MCF 10A (cell line): ENCODE data around the gene PXYLP1. TPM values are rescaled to one million over a fixed set of nuclear protein-coding genes. Genes with fewer than 3 reads are reported as not detected.
A peak's percentile ranks its signal among the peaks of the same experiment; 100 is the strongest.

Experiments
- BruUV-seq: library from RNA; stranded (reverse); fragments of 400-500 nt; replicated peaks from 2 replicates; lab custom pipeline; 2021; lab: Mats Ljungman, UMichigan
- CTCF ChIA-PET: fragments of 300-600 bp; sonication (Branson Sonifier 250); formaldehyde crosslinking; extraction: SDS; loops from one replicate; lab custom pipeline; 2021; ENCODE audit warnings: antibody characterized with exemption, inconsistent platforms; lab: Yijun Ruan, JAX
- POLR2A ChIA-PET: fragments of 300-600, 350-650 bp; sonication (Branson Sonifier 250); formaldehyde crosslinking; extraction: SDS; loops from one replicate; lab custom pipeline; 2020; ENCODE audit warnings: antibody characterized with exemption, inconsistent platforms; lab: Yijun Ruan, JAX
- DNase-seq: peaks from one replicate; pipeline ENCODE4 v3.0.0-alpha.2; 2018; ENCODE audit not compliant: unreplicated experiment
- H3K27ac Mint-ChIP-seq: one replicate; pipeline ENCODE4 v1.8.0; 2022; ENCODE audit warnings: mild to moderate bottlenecking, low read depth, mixed read lengths; ENCODE audit not compliant: unreplicated experiment
- H3K27me3 Mint-ChIP-seq: one replicate; pipeline ENCODE4 v1.8.0; 2022; ENCODE audit warnings: mixed read lengths; ENCODE audit not compliant: insufficient read depth, unreplicated experiment
- H3K36me3 Mint-ChIP-seq: one replicate; pipeline ENCODE4 v1.8.0; 2022; ENCODE audit warnings: mild to moderate bottlenecking, moderate library complexity, mixed read lengths; ENCODE audit not compliant: insufficient read depth, unreplicated experiment
- H3K4me1 Mint-ChIP-seq: one replicate; pipeline ENCODE4 v1.8.0; 2022; ENCODE audit warnings: mixed read lengths; ENCODE audit not compliant: insufficient read depth, unreplicated experiment
- H3K4me3 Mint-ChIP-seq: one replicate; pipeline ENCODE4 v1.8.0; 2022; ENCODE audit warnings: mild to moderate bottlenecking, moderate library complexity, mixed read lengths; ENCODE audit not compliant: unreplicated experiment
- H3K9me3 Mint-ChIP-seq: one replicate; pipeline ENCODE4 v1.8.0; 2022; ENCODE audit warnings: mixed read lengths; ENCODE audit not compliant: unreplicated experiment
- intact Hi-C: fragments of 100-400 bp; cut with micrococcal nuclease; formaldehyde crosslinking; loops from 2 replicates; pipeline ENCODE4 v1.14.1; 2022
- total RNA-seq: library from RNA; stranded (reverse); gene quantifications from 2 replicates; pipeline ENCODE4 v1.2.3, GENCODE V29; 2022
- TF ChIP-seq, protein P1 (sequence below): fragments of 200-600 bp; IDR thresholded peaks from one replicate; pipeline ENCODE4 v1.8.0; 2022; ENCODE audit warnings: antibody characterized with exemption, mild to moderate bottlenecking; ENCODE audit not compliant: unreplicated experiment

PXYLP1 gene
- total RNA-seq, 1 experiment from 2014 or later = 2.1 TPM

DNA sequence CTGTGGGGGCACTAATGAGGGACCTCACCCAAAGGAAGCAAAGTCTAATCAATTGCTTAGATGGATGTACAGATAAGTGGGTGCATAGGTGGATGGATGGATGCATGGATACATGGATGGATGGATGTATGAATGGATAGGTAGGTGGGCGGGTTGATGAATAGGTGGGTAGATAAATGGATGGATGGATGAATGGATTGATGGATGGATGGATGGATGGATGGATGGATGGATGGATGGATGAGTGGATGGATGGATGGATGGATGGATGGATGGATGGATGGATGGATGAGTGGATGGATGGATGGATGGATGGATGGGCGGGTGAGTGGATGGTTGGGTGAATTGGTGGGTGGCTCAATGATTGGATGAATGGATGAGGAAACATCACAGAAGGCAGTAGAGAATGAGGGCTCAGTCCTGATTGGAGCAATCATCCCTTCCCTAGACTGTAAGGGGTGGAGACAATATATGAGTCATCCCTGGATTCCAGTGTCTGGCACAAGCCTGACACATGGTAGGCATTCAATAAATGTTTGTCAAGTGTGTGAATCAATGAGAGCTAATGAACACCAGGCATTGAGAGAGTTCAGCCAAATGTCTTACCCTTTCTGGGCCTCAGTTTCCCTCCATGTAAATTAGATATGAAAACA lies 40.4 kb upstream of the PXYLP1 start:
- ChIA-PET CTCF (interaction anchor here (0.6 to 8.1 kb wide), 36 partner anchors 8 to 1679 kb away, joined by 3 to 129 read pairs (median 4); partner anchors contain the start of genes PXYLP1 and SPSB4), POLR2A (no interaction called here)
- intact Hi-C loops = no loop called here
- H3K4me3 Mint-ChIP-seq = no peak overlapping the region
- no peak overlapping the region for H3K27ac Mint-ChIP-seq
- peaks cover 7% of the 10 kb centered on the region for H3K9me3 Mint-ChIP-seq
- H3K27me3 Mint-ChIP-seq = peaks cover 17% of the 10 kb centered on the region
- H3K36me3 Mint-ChIP-seq = no peaks in the 10 kb centered on the region
- TF ChIP-seq, protein P1, sequence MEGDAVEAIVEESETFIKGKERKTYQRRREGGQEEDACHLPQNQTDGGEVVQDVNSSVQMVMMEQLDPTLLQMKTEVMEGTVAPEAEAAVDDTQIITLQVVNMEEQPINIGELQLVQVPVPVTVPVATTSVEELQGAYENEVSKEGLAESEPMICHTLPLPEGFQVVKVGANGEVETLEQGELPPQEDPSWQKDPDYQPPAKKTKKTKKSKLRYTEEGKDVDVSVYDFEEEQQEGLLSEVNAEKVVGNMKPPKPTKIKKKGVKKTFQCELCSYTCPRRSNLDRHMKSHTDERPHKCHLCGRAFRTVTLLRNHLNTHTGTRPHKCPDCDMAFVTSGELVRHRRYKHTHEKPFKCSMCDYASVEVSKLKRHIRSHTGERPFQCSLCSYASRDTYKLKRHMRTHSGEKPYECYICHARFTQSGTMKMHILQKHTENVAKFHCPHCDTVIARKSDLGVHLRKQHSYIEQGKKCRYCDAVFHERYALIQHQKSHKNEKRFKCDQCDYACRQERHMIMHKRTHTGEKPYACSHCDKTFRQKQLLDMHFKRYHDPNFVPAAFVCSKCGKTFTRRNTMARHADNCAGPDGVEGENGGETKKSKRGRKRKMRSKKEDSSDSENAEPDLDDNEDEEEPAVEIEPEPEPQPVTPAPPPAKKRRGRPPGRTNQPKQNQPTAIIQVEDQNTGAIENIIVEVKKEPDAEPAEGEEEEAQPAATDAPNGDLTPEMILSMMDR = no peak
- peaks cover 8% of the 10 kb centered on the region for H3K4me1 Mint-ChIP-seq
- peak; percentile 43 for DNase-seq
- BruUV-seq = no TSS peak

DNA sequence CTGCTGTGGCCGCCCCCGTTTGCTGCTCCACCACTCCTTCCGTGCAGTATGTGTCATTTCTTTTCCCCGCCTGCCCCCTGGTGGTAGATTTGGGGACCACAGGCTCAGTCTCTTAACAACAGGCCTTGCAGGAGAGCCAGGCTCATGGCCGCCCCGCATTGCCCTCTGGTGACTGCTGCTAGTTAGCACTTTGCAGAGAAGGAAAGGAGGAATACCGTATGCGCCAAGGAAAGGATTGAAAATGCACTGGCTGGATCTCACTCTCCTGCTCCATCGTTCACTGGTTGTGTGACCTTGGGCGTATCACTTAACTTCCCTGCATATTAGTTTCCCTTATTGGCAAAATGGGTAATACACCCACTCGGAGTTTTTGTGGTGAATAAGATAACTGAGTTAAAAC lies 39.3 kb upstream of the PXYLP1 start:
- no peak overlapping the region for H3K27ac Mint-ChIP-seq
- peak; percentile 96 for DNase-seq
- H3K36me3 Mint-ChIP-seq = no peaks in the 10 kb centered on the region
- BruUV-seq = no TSS peak
- peaks cover 7% of the 10 kb centered on the region for H3K9me3 Mint-ChIP-seq
- H3K27me3 Mint-ChIP-seq = peaks cover 28% of the 10 kb centered on the region
- ChIA-PET POLR2A (interaction anchor here (0.6 to 0.7 kb wide), 2 partner anchors 192 to 232 kb away, joined by 3 read pairs; no protein-coding TSS in a partner anchor), CTCF (interaction anchor here (0.6 to 8.1 kb wide), 37 partner anchors 9 to 318 kb away, joined by 3 to 129 read pairs (median 4); partner anchors contain the start of genes PXYLP1 and SPSB4)
- no peak overlapping the region for H3K4me3 Mint-ChIP-seq
- intact Hi-C loops = loop anchor here (1.0 kb wide), 5 partner anchors 86 to 294 kb away; no protein-coding TSS in a partner anchor
- H3K4me1 Mint-ChIP-seq = peaks cover 8% of the 10 kb centered on the region
- TF ChIP-seq, protein P1 = peak; percentile 96

DNA sequence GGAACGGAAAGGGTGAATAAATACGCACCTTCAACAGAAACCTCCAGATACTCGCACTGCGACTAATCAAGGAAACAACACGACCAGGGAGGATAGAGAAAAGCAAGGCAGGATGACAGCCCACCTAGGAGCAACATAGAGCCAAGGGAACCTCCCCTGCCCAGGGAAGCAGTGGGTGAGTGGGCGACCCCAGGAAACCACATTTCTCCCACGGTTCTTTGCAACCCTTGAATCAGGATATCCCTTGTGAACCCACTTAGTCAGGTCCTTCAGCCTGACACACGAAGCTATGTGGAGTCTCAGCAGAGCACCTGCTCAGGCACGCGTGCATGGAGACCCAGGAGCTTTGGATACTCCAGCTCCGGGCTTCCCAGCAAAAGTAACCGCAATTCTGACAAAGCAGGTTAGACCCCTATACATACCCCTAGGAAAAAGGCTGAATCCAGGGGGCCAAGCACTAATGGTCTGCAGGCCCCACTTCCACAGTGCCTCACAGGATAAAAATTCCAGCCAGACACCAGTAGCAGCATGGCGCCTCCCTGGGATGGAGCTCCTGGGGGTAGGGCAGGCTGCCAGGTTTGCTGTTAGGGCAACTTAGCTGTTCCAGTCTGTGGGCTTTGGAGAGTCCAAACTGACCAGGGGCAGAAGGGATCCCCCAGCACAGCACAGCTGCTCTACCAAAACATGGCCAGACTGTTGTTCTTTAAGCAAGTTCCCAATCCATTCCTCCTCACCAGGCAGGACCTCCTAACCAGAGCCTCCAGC lies 38.4 kb upstream of the PXYLP1 start:
- no peak for DNase-seq
- TF ChIP-seq, protein P1 = no peak
- peaks cover 8% of the 10 kb centered on the region for H3K4me1 Mint-ChIP-seq
- H3K9me3 Mint-ChIP-seq = peaks cover 7% of the 10 kb centered on the region
- intact Hi-C loops = no loop called here
- BruUV-seq = no TSS peak
- POLR2A ChIA-PET = interaction anchor here (0.6 kb wide), 1 partner anchor 205 kb away, joined by 3 read pairs; no protein-coding TSS in a partner anchor
- H3K27ac Mint-ChIP-seq = no peak overlapping the region
- CTCF ChIA-PET = interaction anchor here (0.6 to 8.1 kb wide), 22 partner anchors 8 to 1363 kb away, joined by 3 to 129 read pairs (median 4); no protein-coding TSS in a partner anchor
- H3K27me3 Mint-ChIP-seq = peaks cover 37% of the 10 kb centered on the region
- H3K36me3 Mint-ChIP-seq = no peaks in the 10 kb centered on the region
- H3K4me3 Mint-ChIP-seq = no peak overlapping the region

DNA sequence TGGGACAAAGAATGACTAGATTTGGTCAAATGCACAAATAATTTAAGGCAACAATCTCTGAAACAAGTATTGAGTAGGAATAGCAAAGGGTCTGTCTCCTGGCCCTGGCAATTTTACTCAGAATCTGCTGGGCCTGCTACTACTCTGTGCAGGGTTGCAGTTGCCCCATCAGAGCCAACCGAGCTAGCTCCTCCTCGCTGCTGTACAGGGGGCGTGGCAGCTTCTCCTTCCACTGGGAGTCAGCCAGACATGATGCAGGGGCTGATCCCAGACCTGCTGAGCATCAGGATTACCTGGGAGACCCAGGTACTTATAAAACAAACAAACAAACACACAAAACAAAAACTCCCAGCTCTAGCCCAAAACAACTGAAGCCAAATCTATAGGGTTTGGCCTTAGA lies 30.5 kb upstream of the PXYLP1 start:
- intact Hi-C loops = no loop called here
- TF ChIP-seq, protein P1 = no peak
- H3K27ac Mint-ChIP-seq = no peak overlapping the region
- H3K36me3 Mint-ChIP-seq = no peaks in the 10 kb centered on the region
- no TSS peak for BruUV-seq
- H3K4me1 Mint-ChIP-seq = peaks cover 3% of the 10 kb centered on the region
- no peaks in the 10 kb centered on the region for H3K9me3 Mint-ChIP-seq
- peak; percentile 11 for DNase-seq
- no peak overlapping the region for H3K4me3 Mint-ChIP-seq
- ChIA-PET POLR2A (no interaction called here), CTCF (interaction anchor here (0.6 to 2.0 kb wide), 6 partner anchors 8 to 201 kb away, joined by 3 to 7 read pairs (median 4); partner anchors contain the start of gene PXYLP1)
- H3K27me3 Mint-ChIP-seq = peaks cover 45% of the 10 kb centered on the region
